Ishikawa (cell line): Measurements from ENCODE around the gene FHOD1.

Experiments used
- CEBPB ChIP-seq: IDR thresholded peaks from 2 replicates; pipeline ENCODE4 v1.6.1; 2012
- CREB1 ChIP-seq: IDR thresholded peaks from 2 replicates; pipeline ENCODE4 v1.6.1; 2012; ENCODE audit warnings: low read depth
- EP300 ChIP-seq: IDR thresholded peaks from 2 replicates; pipeline ENCODE4 v1.6.1; 2012; ENCODE audit warnings: borderline replicate concordance
- NFIC ChIP-seq: IDR thresholded peaks from 2 replicates; pipeline ENCODE4 v1.6.1; 2012
- RAD21 ChIP-seq: IDR thresholded peaks from 2 replicates; pipeline ENCODE4 v1.6.1; 2012; ENCODE audit warnings: low read depth
- USF1 ChIP-seq: IDR thresholded peaks from 2 replicates; pipeline ENCODE4 v1.6.1; 2012
- YY1 ChIP-seq: IDR thresholded peaks from 2 replicates; pipeline ENCODE4 v1.6.1; 2012; ENCODE audit warnings: low read depth

DNA sequence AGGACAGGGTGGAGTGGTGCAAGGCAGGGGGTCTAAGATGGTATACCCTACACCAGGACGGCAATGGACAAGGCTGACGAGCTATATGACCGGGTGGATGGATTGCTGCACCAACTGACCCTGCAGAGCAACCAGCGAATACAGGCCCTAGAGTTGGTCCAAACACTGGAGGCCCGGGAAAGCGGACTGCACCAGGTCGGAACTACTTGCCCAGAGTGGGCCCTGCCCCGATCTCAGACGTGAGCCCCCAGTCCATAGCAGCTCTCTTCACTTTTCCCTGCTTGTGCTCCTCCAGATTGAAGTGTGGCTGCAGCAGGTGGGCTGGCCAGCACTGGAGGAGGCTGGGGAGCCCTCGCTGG is 35.1 kb upstream of the FHOD1 start:
- TF ChIP-seq NFIC (no peak), CREB1 (no peak), RAD21 (no peak), EP300 (no peak), USF1 (no peak), YY1 (no peak), CEBPB (no peak)
